ENCODE measurements around the gene SALL3. TPM values are rescaled to one million over a fixed set of nuclear protein-coding genes. Genes with fewer than 3 reads are reported as not detected.

The SALL3 gene
- total and polyA plus RNA-seq, 2 of the 13 experiments (the other 11 are each of a cell fraction or from before 2014, with no cell fraction given), result not detected

DNA sequence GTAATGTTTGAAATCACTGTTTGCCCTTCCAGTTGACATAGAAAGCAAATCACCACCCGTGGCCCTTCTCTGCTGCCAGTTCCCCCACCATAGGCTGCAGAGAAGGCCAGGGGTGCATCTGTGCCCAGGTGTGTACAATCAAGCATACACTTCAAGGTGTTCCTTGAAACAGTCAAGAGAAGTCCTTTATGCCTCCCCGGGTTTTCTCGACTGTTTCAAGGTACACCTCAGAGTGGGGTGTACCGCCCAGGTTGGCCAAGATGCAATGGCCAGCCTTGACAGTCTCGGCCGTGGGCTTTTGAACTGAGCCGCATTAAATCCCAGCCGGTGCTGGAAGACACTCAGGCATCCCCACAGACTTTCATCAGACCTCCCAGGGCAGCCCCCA is 68.6 kb downstream of the SALL3 start:
- Histone ChIP-seq H4K20me1 (ENCODE audit: insufficient read depth, low read length) (no peaks in the 10 kb centered on the region), H3K27me3 (ENCODE audit: control insufficient read depth in 1 of 2, insufficient read depth in 2 of 2, low read length in 2 of 2) (peaks cover 4 to 29% of the 10 kb centered on the region in 2 experiments; a peak in 3 of 5 replicates), H3K9ac (ENCODE audit: insufficient read depth, low read depth, low read length) (no peak overlapping the region), H3K9me3 (ENCODE audit: low read length) (no peaks in the 10 kb centered on the region), H3K4me1 (ENCODE audit: insufficient read depth, low read length) (peaks cover 8% of the 10 kb centered on the region), H3K36me3 (replicated peaks in 1 of 2; ENCODE audit: control insufficient read depth in 1 of 2, insufficient read depth in 2 of 2, low read length in 2 of 2) (no peaks in the 10 kb centered on the region), H3K27ac (ENCODE audit: extremely low read length, insufficient read depth, low read length) (no peak overlapping the region), H3K4me2 (ENCODE audit: low read depth, low read length) (no peak overlapping the region), H3K4me3 (replicated peaks in 1 of 3; ENCODE audit: insufficient read depth in 1 of 3, low read depth in 2 of 3, low read length in 3 of 3) (no peak overlapping the region), H3K79me2 (ENCODE audit: insufficient read depth, low read length) (no peaks in the 10 kb centered on the region), H2AFZ (ENCODE audit: low read length) (no peak overlapping the region)
- DNase-seq (ENCODE audit: low spot score) (no peak), FAIRE-seq (no peak), ATAC-seq (no peak)
- no TSS peak for BruUV-seq (replicated peaks)
- TF ChIP-seq, protein P1, sequence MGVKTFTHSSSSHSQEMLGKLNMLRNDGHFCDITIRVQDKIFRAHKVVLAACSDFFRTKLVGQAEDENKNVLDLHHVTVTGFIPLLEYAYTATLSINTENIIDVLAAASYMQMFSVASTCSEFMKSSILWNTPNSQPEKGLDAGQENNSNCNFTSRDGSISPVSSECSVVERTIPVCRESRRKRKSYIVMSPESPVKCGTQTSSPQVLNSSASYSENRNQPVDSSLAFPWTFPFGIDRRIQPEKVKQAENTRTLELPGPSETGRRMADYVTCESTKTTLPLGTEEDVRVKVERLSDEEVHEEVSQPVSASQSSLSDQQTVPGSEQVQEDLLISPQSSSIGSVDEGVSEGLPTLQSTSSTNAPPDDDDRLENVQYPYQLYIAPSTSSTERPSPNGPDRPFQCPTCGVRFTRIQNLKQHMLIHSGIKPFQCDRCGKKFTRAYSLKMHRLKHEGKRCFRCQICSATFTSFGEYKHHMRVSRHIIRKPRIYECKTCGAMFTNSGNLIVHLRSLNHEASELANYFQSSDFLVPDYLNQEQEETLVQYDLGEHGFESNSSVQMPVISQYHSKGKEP (CRISPR knock-in tag; IDR thresholded peaks at IDR 0.05), result no peak
- TF ChIP-seq EP300 (IDR thresholded peaks at IDR 0.05; ENCODE audit: low read depth in 2 of 2, low read length in 2 of 2), result no peak
- TF ChIP-seq EP300 (CRISPR knock-in tag; IDR thresholded peaks at IDR 0.05; ENCODE audit: borderline replicate concordance), result no peak
- TF ChIP-seq ZSCAN31 (CRISPR knock-in tag; IDR thresholded peaks at IDR 0.05; ENCODE audit: low read depth), result no peak
- no peak for TF ChIP-seq ZNF451 (CRISPR knock-in tag; IDR thresholded peaks at IDR 0.05)
- TF ChIP-seq FLYWCH1 (CRISPR knock-in tag; IDR thresholded peaks at IDR 0.05), result no peak
- no peak for TF ChIP-seq HOXD1 (CRISPR knock-in tag; IDR thresholded peaks at IDR 0.05)
- no peak for TF ChIP-seq KLF13 (CRISPR knock-in tag; IDR thresholded peaks at IDR 0.05)
- no peak for TF ChIP-seq CHCHD3 (CRISPR knock-in tag; IDR thresholded peaks at IDR 0.05)
- no peak for TF ChIP-seq GFI1 (CRISPR knock-in tag; IDR thresholded peaks at IDR 0.05; ENCODE audit: borderline replicate concordance)
- TF ChIP-seq CENPT (CRISPR knock-in tag; IDR thresholded peaks at IDR 0.05; ENCODE audit: low read depth), result no peak
- in situ Hi-C loops (cut with HindIII; ENCODE audit: extremely low pct_ligation_motif_present, low pct_unique_long_range_greater_than_20kb), result no loop called here
- POLR2A ChIA-PET, result no interaction called here
- intact Hi-C loops (cut with micrococcal nuclease; ENCODE audit: unreplicated experiment), result no loop called here
- CTCF ChIA-PET (ENCODE audit: low intra/inter-chr PET ratio, low total read pairs), result no interaction called here
- WGBS (ENCODE audit: low lambda C conversion rate), result 55% methylated on average over 8 of the region's 8 CpGs
